NCI-H1436 treated with DMSO at 0.1 percent for 48 hours (cell line): ENCODE results near the gene C9orf40.

Experiments
- DNase-seq: peaks from one replicate; lab custom pipeline; 2025; lab: John Stamatoyannopoulos, UW

Gene C9orf40

DNA sequence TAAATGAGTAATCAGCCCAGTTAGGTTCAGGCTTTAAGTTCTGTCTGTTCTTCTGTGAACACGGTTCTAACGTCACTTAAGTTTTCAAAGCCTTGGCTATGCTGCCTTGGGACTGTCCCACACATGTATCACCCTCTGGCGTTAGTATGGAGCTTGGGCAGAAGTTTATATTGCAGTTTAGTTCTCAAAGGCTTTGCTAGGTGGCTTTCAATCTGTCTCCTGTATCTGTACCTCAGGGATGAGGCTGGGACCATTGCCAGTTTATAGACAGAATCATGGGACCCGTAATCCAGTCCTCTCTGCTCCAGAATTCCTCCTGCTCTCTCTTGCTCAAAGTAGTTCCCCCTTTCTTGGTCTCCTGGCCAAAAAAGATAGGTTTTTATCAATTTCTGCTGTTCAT lies 12.1 kb downstream of the C9orf40 start:
- no peak for DNase-seq

DNA sequence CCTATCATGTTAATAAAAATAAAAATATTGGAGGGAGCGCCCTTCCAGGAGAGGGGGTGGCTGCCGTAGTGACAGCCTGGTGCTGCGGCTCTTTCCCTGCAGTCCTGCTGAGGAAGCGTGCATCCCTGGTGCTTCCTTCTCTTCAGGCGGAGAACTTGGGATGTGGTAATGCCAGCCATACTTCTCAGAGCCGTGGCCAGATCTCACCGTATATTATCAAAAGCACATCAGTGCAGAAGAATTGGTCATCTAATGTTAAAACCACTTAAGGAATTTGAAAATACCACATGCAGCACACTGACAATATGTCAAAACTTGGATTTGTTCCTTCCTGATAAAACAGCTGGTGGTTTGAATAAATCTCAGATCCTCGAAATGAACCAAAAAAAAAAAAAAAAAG lies 17.7 kb downstream of the C9orf40 start:
- no peak for DNase-seq

DNA sequence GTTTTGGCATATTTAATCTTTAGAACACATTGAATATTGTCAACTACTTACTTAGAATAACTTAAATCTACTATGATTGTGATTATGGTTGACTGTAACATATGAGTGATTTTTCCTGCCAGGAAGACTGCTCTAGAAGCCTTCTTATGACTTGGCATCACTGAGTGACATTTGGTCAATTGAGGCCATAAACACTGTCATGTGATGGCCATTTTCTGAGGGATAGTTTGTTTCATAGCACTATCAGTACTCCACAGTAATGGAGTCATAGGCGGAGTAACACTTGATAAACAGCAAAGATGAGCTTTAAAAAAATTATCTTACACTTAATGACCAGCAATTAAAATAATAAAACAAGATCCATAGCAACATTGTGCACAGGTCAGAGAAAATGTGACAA lies 31.0 kb downstream of the C9orf40 start:
- DNase-seq = no peak

DNA sequence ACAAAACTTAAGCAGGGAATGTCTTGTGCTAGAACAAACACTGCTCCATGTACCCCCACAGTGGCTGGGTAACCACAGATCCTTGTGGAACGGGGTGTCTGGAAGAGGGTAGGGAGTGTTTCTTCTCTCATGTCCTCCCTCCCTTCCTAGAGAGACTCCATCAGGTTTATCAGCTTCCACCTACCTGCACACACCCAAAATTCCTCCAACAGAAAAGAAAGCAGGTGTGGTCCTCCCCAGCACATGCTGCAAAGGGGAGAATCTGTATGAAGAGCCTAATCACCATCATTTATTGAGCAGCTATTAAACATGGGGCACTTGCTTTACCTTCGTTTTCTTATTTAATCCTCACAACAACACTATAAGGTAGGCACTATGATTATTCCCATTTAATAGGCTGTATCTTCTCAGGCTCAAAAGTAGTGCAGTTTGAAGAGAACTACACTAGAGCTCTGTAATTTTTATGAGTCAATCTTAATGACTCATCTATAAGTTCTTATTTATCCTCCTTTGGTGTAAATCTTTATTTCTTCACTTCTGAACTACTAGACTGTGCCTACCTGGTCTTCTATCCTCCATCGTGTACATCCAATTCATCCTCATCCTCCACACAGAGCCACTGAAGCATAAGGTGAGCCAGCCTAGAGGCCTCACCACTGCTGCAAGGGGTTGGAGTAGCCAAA lies 31.6 kb downstream of the C9orf40 start:
- no peak for DNase-seq

DNA sequence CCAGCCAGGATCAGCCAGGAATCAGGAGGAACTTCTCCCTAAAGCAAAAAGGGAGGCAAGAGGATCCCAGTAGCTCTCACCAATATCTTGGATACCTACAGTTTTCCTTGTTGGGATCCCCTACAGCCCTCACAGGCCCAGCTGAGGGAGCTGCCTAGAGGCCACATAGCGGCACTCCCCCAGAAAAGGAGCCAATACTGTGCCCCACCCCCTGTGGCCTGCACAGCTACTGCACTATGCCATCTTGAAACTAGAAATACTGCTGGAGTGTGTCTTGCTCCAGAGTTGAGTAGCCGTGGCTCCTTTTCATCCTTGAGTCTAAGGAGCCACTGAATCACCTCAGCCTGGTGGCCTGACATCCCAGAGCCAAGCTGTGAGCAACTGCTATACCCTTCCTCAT lies 42.7 kb downstream of the C9orf40 start:
- DNase-seq = no peak

DNA sequence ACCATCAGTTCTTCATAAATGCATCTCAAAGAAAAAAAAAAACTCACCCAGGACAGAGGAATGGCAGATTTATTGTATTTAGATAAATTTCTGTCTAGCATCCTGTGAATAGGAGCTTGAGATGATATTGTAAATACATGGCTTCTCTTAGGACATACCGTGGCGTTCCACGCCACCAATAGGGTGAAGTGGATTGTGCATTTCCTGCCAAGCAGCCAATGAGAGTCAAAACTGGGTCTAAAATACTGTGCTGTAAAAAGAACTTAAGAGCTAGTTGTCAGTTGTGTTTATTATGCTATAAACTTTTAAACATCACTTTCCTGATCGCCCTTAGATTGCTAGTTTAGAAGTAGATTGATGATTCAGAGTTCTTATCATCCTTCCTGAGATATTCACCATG lies 44.0 kb downstream of the C9orf40 start:
- no peak for DNase-seq

DNA sequence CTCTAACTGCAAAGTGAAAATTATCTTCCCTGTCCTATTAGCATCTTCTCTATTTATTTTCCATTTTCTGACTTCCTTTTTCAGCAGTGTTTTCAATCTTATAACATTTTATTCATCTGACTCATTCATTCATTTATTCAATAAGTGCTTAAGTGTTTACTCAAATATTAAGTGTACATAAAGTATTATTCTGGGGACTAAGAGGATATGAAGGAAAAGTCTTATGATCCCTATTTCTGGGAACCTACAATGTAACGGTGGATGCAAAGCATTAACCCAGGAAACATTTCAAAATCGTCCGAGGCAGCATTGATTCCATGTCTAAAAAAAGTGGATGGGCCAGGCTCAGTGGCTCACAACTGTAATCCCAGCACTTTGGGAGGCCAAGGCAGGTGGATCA lies 45.6 kb downstream of the C9orf40 start:
- no peak for DNase-seq

DNA sequence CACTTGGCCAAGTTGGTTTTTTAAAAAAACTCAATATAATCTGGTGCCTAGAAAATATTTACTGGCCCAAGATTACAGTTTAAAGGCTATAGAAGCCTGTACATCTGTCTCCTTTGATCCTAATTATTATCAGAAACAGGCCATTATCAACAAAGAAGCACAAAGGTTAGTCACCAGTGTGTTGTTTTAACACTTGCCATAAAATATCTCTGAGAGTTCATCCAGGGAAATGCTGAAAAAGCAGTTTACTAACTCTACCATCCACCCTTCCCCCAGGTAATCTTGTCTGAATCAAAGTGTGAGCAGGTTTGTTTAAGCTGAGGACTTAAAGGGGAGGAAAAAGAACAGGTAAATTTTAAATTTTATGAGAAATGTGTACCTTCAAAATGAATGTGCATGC lies 51.7 kb downstream of the C9orf40 start:
- no peak for DNase-seq
